ENCODE results near the gene MBD3L4. TPM values are rescaled to one million over a fixed set of nuclear protein-coding genes. Genes with fewer than 3 reads are reported as not detected.

MBD3L4 gene
- total and polyA plus RNA-seq, 2 of the 13 experiments (the other 11 are each of a cell fraction or from before 2014, with no cell fraction given) = not detected

- no peak for FAIRE-seq
- 18% methylated on average over 6 of the region's 6 CpGs for WGBS (ENCODE audit: low lambda C conversion rate)
- Histone ChIP-seq H3K9me3 (ENCODE audit: low read length) (no peaks in the 10 kb centered on the region), H3K36me3 (replicated peaks in 1 of 2; ENCODE audit: control insufficient read depth in 1 of 2, insufficient read depth in 2 of 2, low read length in 2 of 2) (no peaks in the 10 kb centered on the region), H3K4me1 (ENCODE audit: insufficient read depth, low read length) (no peaks in the 10 kb centered on the region), H3K27ac (ENCODE audit: extremely low read length, insufficient read depth, low read length) (no peak overlapping the region), H3K4me2 (ENCODE audit: low read depth, low read length) (no peak overlapping the region), H4K20me1 (ENCODE audit: insufficient read depth, low read length) (no peaks in the 10 kb centered on the region), H3K4me3 (replicated peaks in 1 of 3; ENCODE audit: insufficient read depth in 1 of 3, low read depth in 2 of 3, low read length in 3 of 3) (no peak overlapping the region), H3K9ac (ENCODE audit: insufficient read depth, low read depth, low read length) (no peak overlapping the region), H3K27me3 (ENCODE audit: control insufficient read depth in 1 of 2, insufficient read depth in 2 of 2, low read length in 2 of 2) (0 out of 5 replicates have a peak, but pooled peaks cover 0 to 3% of the 10 kb centered on the region in 2 experiments), H2AFZ (ENCODE audit: low read length) (no peak overlapping the region), H3K79me2 (ENCODE audit: insufficient read depth, low read length) (no peaks in the 10 kb centered on the region)
- TF ChIP-seq RBFOX2 (IDR thresholded peaks at IDR 0.05; ENCODE audit: low read depth, low read length) = no peak
- TF ChIP-seq ZSCAN30 (CRISPR knock-in tag; IDR thresholded peaks at IDR 0.05) = no peak
- no peak for TF ChIP-seq POLR2G (IDR thresholded peaks at IDR 0.05; ENCODE audit: low read depth, low read length)
- TF ChIP-seq CBX5 (CRISPR knock-in tag; IDR thresholded peaks at IDR 0.05; ENCODE audit: borderline replicate concordance) = no peak
- no peak for TF ChIP-seq RCOR2 (CRISPR knock-in tag; IDR thresholded peaks at IDR 0.05)
- TF ChIP-seq SMARCC2 (IDR thresholded peaks at IDR 0.05) = no peak
- TF ChIP-seq ZBTB43 (CRISPR knock-in tag; conservative IDR thresholded peaks at IDR 0.05) = no peak
- no peak for TF ChIP-seq PHF20 (CRISPR knock-in tag; IDR thresholded peaks at IDR 0.05)
- TF ChIP-seq ZNF660 (CRISPR knock-in tag; IDR thresholded peaks at IDR 0.05; ENCODE audit: borderline replicate concordance, low read depth) = no peak
- no peak for TF ChIP-seq ZNF782 (CRISPR knock-in tag; IDR thresholded peaks at IDR 0.05; ENCODE audit: borderline replicate concordance)
- no peak for TF ChIP-seq MEIS2 (CRISPR knock-in tag; IDR thresholded peaks at IDR 0.05)
- no peak for TF ChIP-seq TCF12 (IDR thresholded peaks at IDR 0.05)
- no peak for TF ChIP-seq TCF12 (CRISPR knock-in tag; IDR thresholded peaks at IDR 0.05)
- no peak for TF ChIP-seq TBL1XR1 (IDR thresholded peaks at IDR 0.05; ENCODE audit: borderline replicate concordance, low read length, partially characterized antibody)
- ChIA-PET CTCF (ENCODE audit: low intra/inter-chr PET ratio, low total read pairs) (no interaction called here), POLR2A (no interaction called here)
- DNase-seq (ENCODE audit: low spot score) = no peak
- BruUV-seq (replicated peaks) = no TSS peak
- in situ Hi-C loops (cut with HindIII; ENCODE audit: extremely low pct_ligation_motif_present, low pct_unique_long_range_greater_than_20kb) = no loop called here
- ATAC-seq = no peak
- intact Hi-C loops (cut with micrococcal nuclease; ENCODE audit: unreplicated experiment) = no loop called here
Observed at GRCh38 chr19:7018828-7019227, 21.2 kb downstream of the MBD3L4 start.
